ENCODE results near the gene ZFP62.

The ZFP62 gene

GRCh38 chr5:180844858-180845257 lies 16.2 kb downstream of the ZFP62 start:
- H3K9me3 ChIP-seq (ENCODE audit: low read depth, low read length): peaks cover 15% of the 10 kb centered on the region
- peaks cover 23% of the 10 kb centered on the region for H3K36me3 ChIP-seq (ENCODE audit: insufficient read depth, low read length)
- TF ChIP-seq FOXP2 (optimal IDR thresholded peaks at IDR 0.05; ENCODE audit: control extremely low read depth, extremely low read length, insufficient read depth) (no peak), EZH2 (IDR thresholded peaks at IDR 0.05) (no peak), POLR2AphosphoS5 (IDR thresholded peaks at IDR 0.05; ENCODE audit: borderline replicate concordance, low read depth, low read length) (no peak)
- H3K9ac ChIP-seq (ENCODE audit: insufficient read length): no peak overlapping the region
- no peak overlapping the region for H3K4me3 ChIP-seq
- no peak overlapping the region for H3K27ac ChIP-seq
- DNase-seq (ENCODE audit: low read depth, low spot score): no peak

GRCh38 chr5:180844432-180844831 lies 16.6 kb downstream of the ZFP62 start:
- no peak for DNase-seq (ENCODE audit: low read depth, low spot score)
- H3K9me3 ChIP-seq (ENCODE audit: low read depth, low read length): peaks cover 11% of the 10 kb centered on the region
- H3K4me3 ChIP-seq: no peak overlapping the region
- TF ChIP-seq POLR2AphosphoS5 (IDR thresholded peaks at IDR 0.05; ENCODE audit: borderline replicate concordance, low read depth, low read length) (no peak), FOXP2 (optimal IDR thresholded peaks at IDR 0.05; ENCODE audit: control extremely low read depth, extremely low read length, insufficient read depth) (no peak), EZH2 (IDR thresholded peaks at IDR 0.05) (no peak)
- H3K27ac ChIP-seq: no peak overlapping the region
- H3K36me3 ChIP-seq (ENCODE audit: insufficient read depth, low read length): peaks cover 19% of the 10 kb centered on the region
- H3K9ac ChIP-seq (ENCODE audit: insufficient read length): no peak overlapping the region

GRCh38 chr5:180839935-180840334 lies 21.1 kb downstream of the ZFP62 start:
- Histone ChIP-seq H3K36me3 (ENCODE audit: insufficient read depth, low read length) (no peaks in the 10 kb centered on the region), H3K9me3 (ENCODE audit: low read depth, low read length) (no peaks in the 10 kb centered on the region), H3K4me3 (no peak overlapping the region), H3K27ac (no peak overlapping the region), H3K9ac (ENCODE audit: insufficient read length) (no peak overlapping the region)
- no peak for TF ChIP-seq FOXP2 (optimal IDR thresholded peaks at IDR 0.05; ENCODE audit: control extremely low read depth, extremely low read length, insufficient read depth)
- TF ChIP-seq POLR2AphosphoS5 (IDR thresholded peaks at IDR 0.05; ENCODE audit: borderline replicate concordance, low read depth, low read length): no peak
- no peak for TF ChIP-seq EZH2 (IDR thresholded peaks at IDR 0.05)
- DNase-seq (ENCODE audit: low read depth, low spot score): no peak

GRCh38 chr5:180839227-180839626 lies 21.8 kb downstream of the ZFP62 start:
- Histone ChIP-seq H3K36me3 (ENCODE audit: insufficient read depth, low read length) (no peaks in the 10 kb centered on the region), H3K27ac (no peak overlapping the region), H3K9ac (ENCODE audit: insufficient read length) (no peak overlapping the region), H3K9me3 (ENCODE audit: low read depth, low read length) (no peaks in the 10 kb centered on the region), H3K4me3 (no peak overlapping the region)
- TF ChIP-seq EZH2 (IDR thresholded peaks at IDR 0.05) (no peak), POLR2AphosphoS5 (IDR thresholded peaks at IDR 0.05; ENCODE audit: borderline replicate concordance, low read depth, low read length) (no peak), FOXP2 (optimal IDR thresholded peaks at IDR 0.05; ENCODE audit: control extremely low read depth, extremely low read length, insufficient read depth) (no peak)
- no peak for DNase-seq (ENCODE audit: low read depth, low spot score)

- Histone ChIP-seq H3K9ac (ENCODE audit: insufficient read length) (no peak overlapping the region), H3K36me3 (ENCODE audit: insufficient read depth, low read length) (no peaks in the 10 kb centered on the region), H3K9me3 (ENCODE audit: low read depth, low read length) (no peaks in the 10 kb centered on the region), H3K4me3 (no peak overlapping the region), H3K27ac (no peak overlapping the region)
- no peak for DNase-seq (ENCODE audit: low read depth, low spot score)
- TF ChIP-seq EZH2 (IDR thresholded peaks at IDR 0.05) (no peak), POLR2AphosphoS5 (IDR thresholded peaks at IDR 0.05; ENCODE audit: borderline replicate concordance, low read depth, low read length) (no peak)
These were observed 23.6 kb downstream of the ZFP62 start for GRCh38 chr5:180837478-180837877.

DNA sequence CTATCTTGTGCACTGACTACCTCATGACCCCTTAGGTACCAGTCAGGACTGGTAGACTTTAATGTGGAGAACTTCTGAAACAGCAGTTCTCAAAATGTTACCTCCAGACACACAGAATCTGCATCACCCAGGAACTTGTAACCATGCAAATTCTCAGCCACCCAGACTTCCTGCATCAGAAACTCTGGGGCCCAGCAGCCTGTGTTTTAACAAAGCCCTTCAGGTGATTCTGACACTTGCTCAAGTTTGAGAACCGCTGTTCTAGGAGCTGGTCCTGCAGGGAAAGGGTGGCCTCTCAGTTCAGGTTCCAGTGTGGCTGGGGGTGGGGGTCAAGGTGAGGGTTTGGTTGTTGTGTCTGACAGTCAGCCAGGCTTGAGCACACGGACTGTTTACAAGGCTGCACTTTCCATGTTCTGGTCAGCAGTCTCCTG lies 28.4 kb downstream of the ZFP62 start:
- no peak for DNase-seq (ENCODE audit: low read depth, low spot score)
- no peak overlapping the region for H3K9ac ChIP-seq (ENCODE audit: insufficient read length)
- no peak overlapping the region for H3K27ac ChIP-seq
- H3K9me3 ChIP-seq (ENCODE audit: low read depth, low read length): no peaks in the 10 kb centered on the region
- TF ChIP-seq EZH2 (IDR thresholded peaks at IDR 0.05): no peak
- TF ChIP-seq POLR2AphosphoS5 (IDR thresholded peaks at IDR 0.05; ENCODE audit: borderline replicate concordance, low read depth, low read length): no peak
- TF ChIP-seq FOXP2 (optimal IDR thresholded peaks at IDR 0.05; ENCODE audit: control extremely low read depth, extremely low read length, insufficient read depth): no peak
- no peaks in the 10 kb centered on the region for H3K36me3 ChIP-seq (ENCODE audit: insufficient read depth, low read length)
- no peak overlapping the region for H3K4me3 ChIP-seq

GRCh38 chr5:180831139-180832093 lies 29.7 kb downstream of the ZFP62 start:
- H3K9ac ChIP-seq (ENCODE audit: insufficient read length): no peak overlapping the region
- TF ChIP-seq FOXP2 (optimal IDR thresholded peaks at IDR 0.05; ENCODE audit: control extremely low read depth, extremely low read length, insufficient read depth): no peak
- TF ChIP-seq EZH2 (IDR thresholded peaks at IDR 0.05): no peak
- no peak for TF ChIP-seq POLR2AphosphoS5 (IDR thresholded peaks at IDR 0.05; ENCODE audit: borderline replicate concordance, low read depth, low read length)
- DNase-seq (ENCODE audit: low read depth, low spot score): no peak
- no peaks in the 10 kb centered on the region for H3K9me3 ChIP-seq (ENCODE audit: low read depth, low read length)
- no peaks in the 10 kb centered on the region for H3K36me3 ChIP-seq (ENCODE audit: insufficient read depth, low read length)
- no peak overlapping the region for H3K27ac ChIP-seq
- H3K4me3 ChIP-seq: no peak overlapping the region

- H3K27ac ChIP-seq: no peak overlapping the region
- DNase-seq (ENCODE audit: low read depth, low spot score): no peak
- H3K9me3 ChIP-seq (ENCODE audit: low read depth, low read length): no peaks in the 10 kb centered on the region
- TF ChIP-seq FOXP2 (optimal IDR thresholded peaks at IDR 0.05; ENCODE audit: control extremely low read depth, extremely low read length, insufficient read depth) (no peak), EZH2 (IDR thresholded peaks at IDR 0.05) (no peak), POLR2AphosphoS5 (IDR thresholded peaks at IDR 0.05; ENCODE audit: borderline replicate concordance, low read depth, low read length) (no peak)
- H3K9ac ChIP-seq (ENCODE audit: insufficient read length): no peak overlapping the region
- H3K36me3 ChIP-seq (ENCODE audit: insufficient read depth, low read length): no peaks in the 10 kb centered on the region
- no peak overlapping the region for H3K4me3 ChIP-seq
These were observed 30.6 kb downstream of the ZFP62 start for GRCh38 chr5:180830253-180831138.

Data from SK-N-MC (cell line).